ENCODE results near the gene GPX8.
A peak's percentile ranks its signal among the peaks of the same experiment; 100 is the strongest.

GPX8 gene

GRCh38 chr5:55159763-55160492 is at the start of gene GPX8:
TSS of gene GPX8 (plus strand) at chr5:55160171. CDS start at chr5:55160193, 22 bp downstream.
- peak in 1 of 3 donors; percentile 31 for DNase-seq (ENCODE audit: low read depth in 2 of 3, low spot score in 1 of 3)

GRCh38 chr5:55110217-55110616 is 49.8 kb upstream of the GPX8 start:
- no peak for DNase-seq (ENCODE audit: low read depth in 2 of 3, low spot score in 1 of 3)

GRCh38 chr5:55113327-55113726 is 46.6 kb upstream of the GPX8 start:
- DNase-seq (ENCODE audit: low read depth in 2 of 3, low spot score in 1 of 3) = no peak

GRCh38 chr5:55114061-55114460 is 45.9 kb upstream of the GPX8 start:
- no peak for DNase-seq (ENCODE audit: low read depth in 2 of 3, low spot score in 1 of 3)

- no peak for DNase-seq (ENCODE audit: low read depth in 2 of 3, low spot score in 1 of 3)
Measured at GRCh38 chr5:55123365-55123764, 36.6 kb upstream of the GPX8 start.

- no peak for DNase-seq (ENCODE audit: low read depth in 2 of 3, low spot score in 1 of 3)
Measured at GRCh38 chr5:55134053-55134722, 25.8 kb upstream of the GPX8 start.

GRCh38 chr5:55136521-55136920 is 23.4 kb upstream of the GPX8 start:
- DNase-seq (ENCODE audit: low read depth in 2 of 3, low spot score in 1 of 3) = no peak

GRCh38 chr5:55140908-55141665 is 18.9 kb upstream of the GPX8 start:
- DNase-seq (ENCODE audit: low read depth in 2 of 3, low spot score in 1 of 3) = no peak

GRCh38 chr5:55141945-55142690 is 17.9 kb upstream of the GPX8 start:
- DNase-seq (ENCODE audit: low read depth in 2 of 3, low spot score in 1 of 3) = no peak

GRCh38 chr5:55143624-55144023 is 16.3 kb upstream of the GPX8 start:
- DNase-seq (ENCODE audit: low read depth in 2 of 3, low spot score in 1 of 3) = no peak

- no peak for DNase-seq (ENCODE audit: low read depth in 2 of 3, low spot score in 1 of 3)
Measured at GRCh38 chr5:55146080-55146479, 13.9 kb upstream of the GPX8 start.

- DNase-seq (ENCODE audit: low read depth in 2 of 3, low spot score in 1 of 3) = peak; percentile 73 to 88 (median 74)
Measured at GRCh38 chr5:55146543-55147151, 13.3 kb upstream of the GPX8 start.

GRCh38 chr5:55149308-55149795 is 10.6 kb upstream of the GPX8 start:
- DNase-seq (ENCODE audit: low read depth in 2 of 3, low spot score in 1 of 3) = no peak

- DNase-seq (ENCODE audit: low read depth in 2 of 3, low spot score in 1 of 3) = no peak
Measured at GRCh38 chr5:55151923-55152842, 7.8 kb upstream of the GPX8 start.

- no peak for DNase-seq (ENCODE audit: low read depth in 2 of 3, low spot score in 1 of 3)
Measured at GRCh38 chr5:55154873-55155272, 5.1 kb upstream of the GPX8 start.

- DNase-seq (ENCODE audit: low read depth in 2 of 3, low spot score in 1 of 3) = no peak
Measured at GRCh38 chr5:55160493-55161209, 680 bp downstream of the GPX8 start.

GRCh38 chr5:55162666-55163065 is 2.7 kb downstream of the GPX8 start:
- no peak for DNase-seq (ENCODE audit: low read depth in 2 of 3, low spot score in 1 of 3)

GRCh38 chr5:55171471-55171870 is 11.5 kb downstream of the GPX8 start:
- no peak for DNase-seq (ENCODE audit: low read depth in 2 of 3, low spot score in 1 of 3)

Measured in stimulated activated CD4-positive, alpha-beta T cell treated with anti-CD3 and anti-CD28 coated beads, Interleukin-12 subunit alpha, Interleukin-12 subunit beta, amount 100 ng/mL, for 48 hours (primary cell).